ENCODE data around the gene SCAP.
"Not testable (repeated sequence)": the region's sequence is repeated elsewhere in the genome, so short reads cannot be mapped to it uniquely, and the experiment has no call there.

The SCAP gene

DNA sequence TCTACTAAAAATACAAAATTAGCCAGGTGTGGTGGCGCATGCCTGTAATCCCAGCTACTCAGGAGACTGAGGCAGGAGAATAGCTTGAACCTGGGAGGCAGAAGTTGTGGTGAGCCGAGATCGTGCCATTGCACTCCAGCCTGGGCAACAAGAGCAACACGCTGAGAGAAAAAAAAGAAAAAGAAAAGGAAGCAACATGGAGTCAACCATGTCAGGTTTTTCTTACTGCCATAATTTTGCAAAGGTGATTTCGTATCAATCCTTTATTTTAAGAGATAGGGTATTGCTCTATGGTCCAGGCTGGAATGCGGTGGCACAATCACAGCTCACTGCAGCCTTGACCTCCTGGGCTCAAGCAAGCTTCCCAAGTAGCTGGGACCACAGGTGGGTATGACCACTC is 4.5 kb upstream of the SCAP start:
- not testable (repeated sequence) for DNase-seq (ENCODE audit: low spot score)

DNA sequence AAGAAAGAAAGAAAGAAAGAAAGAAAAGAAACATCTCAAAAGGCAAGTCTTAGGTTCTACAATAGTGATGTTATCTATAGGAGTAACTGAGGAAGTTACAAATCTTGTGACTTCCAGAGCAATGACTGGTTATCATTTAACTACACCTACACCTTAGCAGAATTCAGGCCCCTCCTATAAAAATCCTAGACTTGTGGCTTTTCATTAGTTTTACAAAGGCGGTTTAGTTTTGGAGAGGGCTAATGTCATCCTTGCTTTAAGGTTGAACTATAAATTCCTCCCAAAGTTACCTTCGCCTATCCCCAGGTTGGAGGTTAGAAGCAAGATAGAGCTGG is 4.1 kb upstream of the SCAP start:
- DNase-seq (ENCODE audit: low spot score): no peak

DNA sequence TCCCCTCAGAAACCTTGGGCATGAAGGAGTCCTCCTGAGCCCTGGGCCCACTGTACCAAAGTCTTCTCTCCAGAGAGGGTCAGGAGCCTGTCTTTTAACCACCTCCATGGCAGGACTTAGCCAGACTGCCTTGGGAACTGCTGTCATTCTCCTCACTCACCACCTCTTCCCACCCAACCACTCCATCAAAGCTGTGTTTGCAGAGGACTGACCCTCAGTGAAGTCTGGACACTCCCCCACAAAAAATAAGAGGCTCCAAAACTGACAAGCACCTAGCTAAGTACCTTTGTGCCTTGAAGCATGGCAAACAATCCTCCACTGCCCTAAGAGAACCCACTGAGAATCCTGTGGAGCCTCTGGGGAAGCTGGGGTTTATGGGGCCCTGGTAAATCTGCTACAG is 2.3 kb upstream of the SCAP start:
- no peak for DNase-seq (ENCODE audit: low spot score)

DNA sequence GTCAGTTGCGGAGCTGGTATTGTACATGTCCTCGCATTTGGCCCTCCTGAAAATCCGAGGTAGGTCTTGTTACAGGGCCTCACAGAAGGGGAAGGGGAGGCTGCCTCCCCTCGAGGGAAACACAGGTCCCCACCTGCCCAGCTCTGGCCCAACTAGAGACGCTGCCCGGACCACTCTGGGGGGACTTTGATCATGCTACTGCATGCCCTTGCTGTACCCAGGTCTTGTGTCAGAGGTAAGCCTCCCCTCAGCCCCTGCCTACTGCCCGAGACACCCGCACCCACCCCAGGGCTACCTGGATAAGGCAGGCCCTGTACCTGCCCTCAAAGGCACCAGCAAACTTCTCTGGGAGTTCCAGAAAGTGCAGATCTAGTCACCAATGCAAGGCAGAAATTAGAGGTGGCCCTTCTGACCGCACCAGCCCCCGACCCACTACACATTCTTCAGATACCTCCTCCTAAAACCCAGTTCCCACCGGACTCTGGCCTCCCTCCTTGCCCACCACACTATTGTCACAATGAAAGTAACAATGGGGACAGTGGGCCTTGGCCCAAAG is 981 bp upstream of the SCAP start:
- DNase-seq (ENCODE audit: low spot score): no peak

DNA sequence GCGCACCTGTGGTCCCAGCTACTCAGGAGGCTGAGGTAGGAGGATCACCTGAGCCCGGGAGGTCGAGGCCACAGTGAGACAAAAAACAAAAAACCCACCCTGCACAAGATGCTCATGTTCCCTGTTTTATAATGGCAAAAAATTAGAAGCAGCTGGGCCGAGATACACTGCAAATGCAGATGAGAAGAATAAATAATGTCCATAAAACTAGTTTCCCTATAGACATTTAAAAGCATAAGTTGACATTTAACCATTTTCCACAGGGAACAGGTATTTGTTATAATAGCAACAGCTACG is 537 bp upstream of the SCAP start:
- DNase-seq (ENCODE audit: low spot score): no peak

DNA sequence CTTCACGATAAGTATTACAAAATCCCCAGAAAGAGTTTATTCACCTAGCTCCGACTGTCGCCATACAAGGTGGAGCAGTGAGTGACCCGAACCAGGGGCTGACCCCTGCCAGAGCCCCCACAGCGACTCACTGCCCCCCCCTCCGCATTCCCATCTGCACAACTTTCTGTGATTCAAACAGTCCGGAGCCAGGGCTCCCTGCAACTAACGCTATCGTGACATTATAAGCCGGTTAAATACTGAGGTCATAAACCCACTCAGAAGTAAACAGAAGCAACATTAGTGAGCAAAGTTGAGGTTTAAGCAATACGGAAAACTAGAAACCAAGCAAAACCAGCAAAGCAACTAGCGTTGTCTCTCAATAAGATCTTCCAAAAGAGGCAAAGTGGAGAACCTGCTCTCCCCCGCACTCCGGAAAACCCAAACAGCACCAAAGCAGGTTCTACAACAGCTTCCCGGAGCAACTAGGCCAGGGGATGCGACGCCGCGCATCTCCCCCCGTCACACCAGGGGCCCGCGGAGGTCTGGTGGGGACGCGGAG is 642 bp downstream of the SCAP start:
- DNase-seq (ENCODE audit: low spot score): peak; percentile 41

DNA sequence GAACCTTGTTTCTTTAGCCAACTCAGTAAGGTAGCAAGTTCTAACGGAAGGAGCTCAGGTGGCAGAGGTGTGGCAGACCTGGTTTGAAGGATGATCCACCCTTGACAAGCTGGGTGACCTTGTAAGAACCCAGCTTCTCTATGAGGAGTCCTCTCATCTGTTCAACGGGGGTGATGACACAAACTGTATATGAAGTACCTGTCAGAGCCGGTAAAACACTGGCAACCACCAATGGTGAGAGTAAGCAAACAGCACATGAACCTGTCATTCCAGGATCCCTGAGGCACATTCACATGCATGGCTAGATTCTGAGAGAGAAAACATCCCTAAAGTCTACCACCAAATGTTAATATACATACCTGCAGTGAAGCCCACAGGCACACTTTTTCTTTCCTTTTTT is 2.4 kb downstream of the SCAP start:
- DNase-seq (ENCODE audit: low spot score): no peak

DNA sequence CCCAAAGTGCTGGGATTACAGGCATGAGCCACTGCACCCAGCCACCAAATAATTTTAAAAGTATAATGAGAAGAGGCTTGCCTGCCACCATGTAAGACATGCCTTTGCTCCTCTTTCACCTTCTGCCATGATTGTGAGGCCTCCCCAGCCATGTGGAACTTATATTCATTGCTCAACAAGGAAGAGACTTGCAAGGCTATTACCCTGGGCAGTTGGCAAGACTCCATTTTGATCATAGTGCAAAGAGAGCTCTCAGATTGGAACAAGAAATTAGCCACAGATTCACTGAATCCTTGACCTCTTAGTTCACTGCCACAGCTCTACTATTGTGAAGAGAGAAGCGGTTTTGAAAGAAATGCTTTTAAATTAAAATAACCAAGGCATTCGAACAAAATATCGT is 6.1 kb downstream of the SCAP start:
- DNase-seq (ENCODE audit: low spot score): no peak

DNA sequence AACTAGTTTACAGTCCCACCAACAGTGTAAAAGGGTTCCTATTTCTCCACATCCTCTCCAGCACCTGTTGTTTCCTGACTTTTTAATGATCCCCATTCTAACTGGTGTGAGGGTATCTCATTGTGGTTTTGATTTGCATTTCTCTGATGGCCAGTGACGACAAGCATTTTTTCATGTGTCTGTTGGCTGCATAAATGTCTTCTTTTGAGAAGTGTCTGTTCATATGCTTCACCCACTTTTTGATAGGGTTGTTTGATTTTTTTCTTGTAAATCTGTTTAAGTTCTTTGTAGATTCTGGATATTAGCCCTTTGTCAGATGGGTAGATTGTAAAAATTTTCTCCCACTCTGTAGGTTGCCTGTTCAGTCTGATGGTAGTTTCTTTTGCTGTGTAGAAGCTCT is 7.4 kb downstream of the SCAP start:
- not testable (repeated sequence) for DNase-seq (ENCODE audit: low spot score)

DNA sequence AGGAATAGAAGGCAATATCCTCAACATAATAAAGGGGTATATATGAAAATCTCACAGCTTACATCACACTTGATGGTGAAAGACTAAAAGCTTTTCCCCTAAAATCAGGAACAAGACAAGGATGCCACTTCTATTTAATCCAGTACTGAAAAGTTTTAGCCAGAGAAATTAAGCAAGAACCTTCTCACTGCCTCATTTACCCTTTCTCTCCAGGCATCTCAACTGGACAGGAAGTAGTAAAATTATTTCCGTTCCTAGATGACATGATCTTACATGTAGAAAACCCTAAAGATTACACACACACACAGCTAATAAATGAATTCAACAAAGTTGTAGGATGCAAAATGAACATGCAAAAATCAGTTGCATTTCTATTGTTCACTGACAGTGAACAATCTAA is 11.2 kb downstream of the SCAP start:
- DNase-seq (ENCODE audit: low spot score): no peak

DNA sequence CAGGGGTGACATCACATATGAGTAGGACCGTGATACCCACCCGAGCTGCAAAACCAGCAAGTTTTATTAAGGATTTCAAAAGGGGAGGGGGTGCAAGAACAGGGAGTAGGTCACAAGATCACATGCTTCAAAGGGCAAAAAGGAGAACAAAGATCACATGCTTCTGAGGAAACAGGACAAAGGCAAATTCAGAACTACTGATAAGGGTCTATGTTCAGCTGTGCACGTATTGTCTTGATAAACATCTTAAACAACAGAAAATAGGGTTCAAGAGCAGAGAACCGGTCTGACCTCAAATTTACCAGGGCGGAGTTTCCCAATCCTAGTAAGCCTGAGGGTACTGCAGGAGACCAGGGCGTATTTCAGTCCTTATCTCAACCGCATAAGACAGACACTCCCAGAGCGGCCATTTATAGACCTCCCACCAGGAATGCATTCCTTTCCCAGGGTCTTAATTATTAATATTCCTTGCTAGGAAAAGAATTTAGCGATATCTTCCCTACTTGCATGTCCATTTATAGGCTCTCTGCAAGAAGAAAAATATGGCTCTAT is 16.1 kb downstream of the SCAP start:
- DNase-seq (ENCODE audit: low spot score): not testable (repeated sequence)

DNA sequence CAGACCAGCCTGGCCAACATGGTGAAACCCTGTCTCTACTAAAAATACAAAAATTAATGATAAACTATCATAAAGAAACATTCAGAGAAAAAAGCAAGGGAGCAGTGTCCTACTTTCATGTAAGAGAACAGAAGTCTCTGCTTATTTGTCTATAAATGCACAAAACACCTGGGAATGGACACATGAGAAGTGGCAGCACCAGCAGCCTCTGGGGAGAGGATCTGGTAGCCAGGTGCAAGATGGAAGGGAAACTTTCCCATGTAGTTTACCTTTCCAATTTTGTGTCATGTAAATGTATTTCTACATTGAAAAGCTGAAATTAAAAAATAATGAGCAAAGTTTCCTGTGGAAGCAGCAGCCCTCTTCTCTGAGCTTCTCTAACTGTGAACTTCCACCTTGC is 18.8 kb downstream of the SCAP start:
- no peak for DNase-seq (ENCODE audit: low spot score)

DNA sequence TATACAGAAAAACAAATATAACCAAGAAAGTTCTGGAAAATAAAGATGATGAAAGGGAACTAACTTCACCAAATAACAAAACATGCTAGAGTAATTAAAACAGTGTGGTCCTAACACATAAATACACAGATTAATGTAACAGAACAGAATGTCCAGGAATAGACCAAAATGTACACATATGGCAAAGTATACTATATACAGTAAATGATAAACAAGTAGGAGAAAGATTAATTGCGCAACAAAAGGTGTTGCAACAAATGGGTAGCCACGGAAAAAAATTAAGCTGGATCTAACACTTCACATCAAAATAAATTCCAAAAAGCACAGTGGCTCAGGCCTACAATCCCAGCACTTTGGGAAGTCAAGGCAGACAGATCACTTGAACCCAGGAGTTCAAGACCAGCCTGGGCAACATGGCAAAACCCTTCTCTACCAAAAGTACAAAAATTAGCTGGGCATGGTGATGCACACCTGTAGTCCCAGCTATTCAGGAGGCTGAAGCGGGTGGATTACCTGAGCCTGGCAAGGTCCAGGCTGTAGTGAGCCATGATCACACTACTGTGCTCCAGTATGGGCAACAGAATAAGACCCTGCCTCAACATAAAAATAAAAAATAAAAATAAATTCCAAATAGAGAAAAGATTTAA is 19.8 kb downstream of the SCAP start:
- no peak for DNase-seq (ENCODE audit: low spot score)

DNA sequence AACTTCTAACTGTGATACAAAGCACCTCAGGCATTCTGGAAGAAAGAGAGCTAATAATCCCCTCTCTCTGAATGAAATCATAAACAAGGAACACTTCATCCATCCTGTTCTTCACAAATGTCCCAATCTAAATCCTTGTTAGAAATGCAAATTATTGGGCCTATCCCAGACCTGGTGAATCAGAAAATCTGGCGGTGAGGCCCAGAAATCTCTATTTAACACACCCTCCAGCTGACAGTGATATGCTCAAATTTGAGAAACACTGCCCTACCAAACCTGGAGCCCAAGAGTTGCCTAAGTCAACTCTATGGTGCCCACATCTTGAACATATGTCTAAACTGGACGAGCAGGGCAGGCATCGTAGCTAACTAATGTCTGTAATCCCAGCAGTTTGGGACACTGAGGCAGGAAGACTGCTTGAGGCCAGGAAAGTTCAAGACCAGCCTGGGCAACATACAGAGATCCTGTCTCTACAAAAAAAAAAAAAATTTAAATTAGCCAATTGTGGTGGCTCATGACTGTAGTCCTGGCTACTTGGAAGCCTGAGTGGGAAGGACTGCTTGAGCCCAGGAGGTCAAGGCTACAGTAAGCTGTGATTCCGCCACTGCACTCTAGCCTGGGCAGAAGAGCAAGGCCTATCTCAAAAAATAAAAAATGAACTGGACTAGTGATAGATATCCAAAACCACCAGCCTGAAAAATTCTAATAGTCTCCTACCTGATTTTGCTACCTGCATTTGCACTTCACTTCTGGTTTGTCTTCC is 23.1 kb downstream of the SCAP start:
- no peak for DNase-seq (ENCODE audit: low spot score)

DNA sequence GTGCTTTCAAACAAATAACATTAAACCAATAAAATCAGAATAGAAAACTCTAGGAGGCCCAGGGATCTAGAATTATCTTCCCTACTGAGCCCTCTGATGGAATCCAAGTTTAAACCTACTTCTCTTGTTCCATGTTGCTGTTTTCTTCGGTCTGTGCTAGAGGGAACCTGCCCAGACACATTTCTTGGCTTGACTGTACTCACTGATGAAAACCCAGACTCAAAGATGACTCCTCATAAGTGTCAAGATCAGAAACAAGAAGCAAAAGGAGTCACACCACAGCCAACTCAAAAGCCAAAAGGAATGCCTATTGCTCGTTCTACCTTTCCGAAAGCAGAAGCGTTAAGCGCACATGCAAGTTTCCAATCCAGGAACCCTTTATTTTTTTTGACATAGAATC is 31.6 kb downstream of the SCAP start:
- no peak for DNase-seq (ENCODE audit: low spot score)

DNA sequence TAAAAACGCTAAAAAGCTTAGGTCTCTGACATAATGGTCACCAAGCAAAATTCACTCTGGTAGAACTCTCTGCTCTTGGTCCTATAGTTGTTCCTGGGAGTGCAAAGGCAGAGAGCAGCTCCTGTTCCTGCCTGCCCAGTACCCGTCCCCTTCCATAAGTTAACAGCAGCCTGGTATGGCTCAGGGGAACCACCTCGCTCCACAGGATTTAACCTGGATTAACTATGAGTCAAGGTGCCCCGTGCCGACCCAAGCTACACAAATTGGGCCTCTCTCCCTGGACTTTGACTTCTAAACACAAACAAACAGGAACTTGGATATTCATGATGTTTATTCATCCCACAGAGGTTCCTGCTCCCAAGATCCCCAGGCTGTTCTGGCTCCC is 32.1 kb downstream of the SCAP start:
- no peak for DNase-seq (ENCODE audit: low spot score)

DNA sequence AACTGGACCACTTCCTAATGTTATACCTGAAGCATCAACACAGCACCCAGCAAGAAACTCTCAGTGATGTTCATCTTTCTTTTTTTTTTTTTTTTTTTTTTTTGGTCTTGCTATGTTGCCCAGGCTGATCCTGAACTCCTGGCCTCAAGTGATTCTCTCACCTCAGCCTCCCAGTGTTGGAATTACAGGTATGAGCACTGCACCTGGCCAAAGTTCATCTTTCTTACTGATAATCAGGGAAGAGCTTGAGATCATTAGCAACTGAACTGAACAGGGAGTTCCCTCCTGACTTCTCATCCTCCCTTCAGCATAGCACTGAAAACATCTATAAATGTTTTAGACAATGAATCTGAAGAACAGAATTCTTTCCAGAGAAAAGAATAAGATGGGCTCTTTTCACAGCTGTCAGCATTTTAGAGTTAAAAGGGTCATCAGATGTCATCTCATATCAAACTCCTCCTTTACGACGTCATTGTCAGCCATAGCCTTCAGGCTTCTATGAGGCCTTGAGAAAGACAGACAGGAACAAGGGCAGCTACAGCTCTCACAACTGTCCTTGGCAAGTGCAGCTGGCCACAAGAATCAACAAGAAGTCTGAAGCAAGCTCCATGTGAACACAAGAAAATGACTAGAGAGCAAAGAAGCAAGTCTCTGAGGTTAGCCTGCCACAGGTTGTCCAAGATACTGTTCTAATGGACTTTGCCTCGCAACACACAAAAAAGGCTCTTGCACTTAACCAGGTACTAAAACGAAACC is 33.8 kb downstream of the SCAP start:
- DNase-seq (ENCODE audit: low spot score): no peak

DNA sequence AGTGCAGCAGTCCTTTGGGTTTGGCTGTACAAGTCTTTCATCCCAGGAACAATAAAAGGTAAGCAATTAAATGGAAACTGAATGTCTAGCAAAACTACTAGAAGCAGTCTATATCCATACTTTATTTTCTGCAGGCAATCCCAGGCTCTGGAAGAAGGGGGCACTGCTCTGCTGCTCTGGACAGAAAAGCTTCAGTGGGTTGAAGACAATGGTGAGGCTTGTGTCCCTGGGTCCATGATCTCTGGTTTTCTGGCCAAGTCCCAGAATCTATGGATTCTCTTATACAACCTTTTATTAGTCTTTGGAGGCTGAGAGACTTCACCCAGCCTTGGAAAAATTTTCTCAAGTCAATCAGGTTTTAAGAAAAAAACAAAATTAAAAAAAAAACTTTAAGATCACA is 35.6 kb downstream of the SCAP start:
- no peak for DNase-seq (ENCODE audit: low spot score)

DNA sequence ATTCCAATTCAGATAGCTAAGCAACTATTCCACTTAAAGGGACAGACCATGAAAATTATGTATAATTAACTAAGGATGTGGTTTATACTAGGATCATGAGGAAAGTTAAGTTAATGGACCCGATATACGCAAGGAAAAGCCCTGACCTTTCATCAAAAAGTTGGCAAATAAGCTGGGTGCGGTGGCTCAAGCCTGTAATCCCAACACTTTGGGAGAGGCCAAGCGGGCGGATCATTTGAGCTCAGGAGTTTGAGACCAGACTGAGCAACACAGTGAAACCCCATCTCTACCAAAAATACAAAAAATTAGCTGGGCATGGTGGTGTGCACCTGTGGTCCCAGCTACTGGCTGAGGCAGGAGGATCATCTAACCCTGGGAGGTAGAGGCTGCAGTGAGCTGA is 39.6 kb downstream of the SCAP start:
- DNase-seq (ENCODE audit: low spot score): no peak

DNA sequence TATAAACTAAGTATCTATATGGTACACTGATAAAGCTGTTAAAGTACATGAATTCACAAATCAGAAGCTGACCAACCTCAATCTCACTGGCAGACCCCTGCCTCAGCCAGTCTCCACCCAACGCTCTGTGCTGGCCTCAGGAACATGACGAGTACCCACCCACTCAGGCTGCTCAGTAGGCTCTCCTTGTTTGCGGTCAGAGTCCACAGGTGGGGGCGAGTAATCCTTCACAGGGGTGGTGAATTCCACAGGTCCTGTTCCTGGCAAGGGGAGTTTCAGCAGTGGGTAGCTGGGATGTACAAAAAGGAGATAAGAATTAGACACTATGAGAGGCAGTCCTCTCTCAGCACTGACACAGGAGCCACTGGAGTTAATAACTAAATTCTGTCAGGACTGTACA is 40.9 kb downstream of the SCAP start:
- DNase-seq (ENCODE audit: low spot score): no peak

DNA sequence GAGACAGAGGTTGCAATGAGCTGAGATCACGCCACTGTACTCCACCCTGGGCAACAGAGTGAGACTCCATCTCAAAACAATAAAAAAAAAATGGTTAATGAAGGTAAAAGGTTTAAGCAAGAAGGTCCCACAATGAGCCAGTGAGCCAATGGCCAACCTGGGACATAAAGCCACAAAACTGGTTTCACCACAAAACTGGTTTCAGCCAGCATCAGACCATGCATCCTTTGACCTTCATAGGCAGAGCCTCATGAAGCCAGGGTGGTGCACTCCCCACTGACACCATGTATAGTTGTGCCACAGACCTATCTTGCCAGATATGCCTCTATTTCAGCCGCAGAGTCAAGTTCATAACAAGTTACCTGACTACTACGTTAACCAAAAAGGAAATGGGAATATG is 41.9 kb downstream of the SCAP start:
- no peak for DNase-seq (ENCODE audit: low spot score)

DNA sequence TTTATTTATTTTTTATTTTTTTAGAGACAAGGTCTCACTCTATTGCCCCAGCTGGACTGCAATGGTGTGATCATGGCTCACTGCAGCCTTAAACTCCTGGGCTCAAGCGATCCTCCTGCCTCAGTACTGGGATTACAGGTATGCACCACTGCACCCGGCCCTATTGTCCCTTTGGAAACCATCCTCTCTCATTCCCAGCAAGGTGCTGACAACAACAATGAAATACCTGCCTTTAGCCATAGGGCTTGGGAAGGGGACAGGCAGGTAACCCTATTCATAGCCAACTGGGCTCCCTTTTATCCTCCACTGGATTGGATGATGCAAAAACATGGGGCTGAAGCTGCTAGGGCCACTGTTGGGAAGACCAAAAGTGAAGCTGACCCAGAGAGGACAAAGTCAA is 43.1 kb downstream of the SCAP start:
- DNase-seq (ENCODE audit: low spot score): no peak

DNA sequence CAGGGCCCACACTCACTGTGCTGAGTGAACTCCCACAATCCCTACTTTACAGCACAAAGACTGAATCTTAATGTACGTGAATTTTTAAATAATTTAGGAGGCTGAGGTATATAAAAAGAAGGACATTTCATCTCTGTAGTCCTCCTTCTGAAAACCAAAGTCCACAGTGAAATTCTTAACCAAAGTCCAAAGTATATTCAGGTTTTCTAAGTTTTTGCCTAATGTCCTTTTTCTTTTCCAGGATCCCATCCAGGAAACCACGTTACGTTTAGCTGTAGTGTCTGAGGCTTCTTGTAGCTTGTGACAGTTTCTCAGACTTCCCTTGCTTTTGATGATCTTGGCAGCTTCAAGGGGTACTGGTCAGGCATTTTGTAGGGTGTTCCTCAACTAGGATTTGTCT is 44.5 kb downstream of the SCAP start:
- DNase-seq (ENCODE audit: low spot score): no peak

Data from GM03348 (cell line).